ENCODE results near the gene NPIPB8.
"Not testable (repeated sequence)": the region's sequence is repeated elsewhere in the genome, so short reads cannot be mapped to it uniquely, and the experiment has no call there.

NPIPB8 gene

DNA sequence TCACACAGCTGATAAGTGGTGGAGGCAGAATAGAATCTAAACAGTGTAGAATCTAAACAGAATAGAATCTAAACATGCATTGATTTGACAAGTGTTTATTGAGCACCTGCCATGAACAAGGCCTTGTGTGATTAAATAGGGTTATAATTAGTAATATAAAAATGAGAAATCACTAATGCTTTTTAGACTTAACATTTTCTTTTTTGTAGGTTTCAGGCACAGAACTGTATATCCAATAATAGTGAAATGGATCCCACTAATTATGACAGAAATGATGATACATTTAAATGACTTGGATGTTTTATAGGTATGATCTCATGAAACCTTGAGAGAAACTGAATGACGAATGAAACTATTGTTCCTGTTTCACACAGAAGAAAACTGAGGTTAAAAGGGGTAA, at the start of gene NPIPB8:
NPIPB8 (plus strand) TSS at position 301 of the 400 bp plus-strand sequence. CDS start 296 bp downstream, outside the sequence.
- not testable (repeated sequence) for H3K36me3 ChIP-seq (ENCODE audit: insufficient read depth, low read length)

DNA sequence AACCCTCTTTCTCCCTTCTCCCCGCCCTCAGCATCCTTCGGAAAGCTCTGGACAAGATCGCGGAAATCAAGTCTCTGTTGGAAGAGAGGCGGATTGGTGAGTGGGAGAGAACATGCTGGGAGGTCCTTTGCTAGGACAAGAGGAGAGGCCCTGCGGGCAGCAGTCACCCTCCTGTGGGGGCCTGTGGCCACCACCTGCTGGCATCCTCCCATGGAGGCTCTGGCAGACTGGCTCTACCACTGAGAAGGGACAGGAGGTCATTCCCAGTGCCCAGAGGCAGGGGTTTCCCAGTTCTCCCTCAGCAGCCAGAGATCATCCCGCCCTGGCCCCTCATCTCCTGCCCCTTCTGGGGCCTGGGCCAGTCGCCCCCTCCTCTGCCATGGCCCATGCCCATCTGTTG, 48.8 kb upstream of the NPIPB8 start:
- H3K9ac ChIP-seq (ENCODE audit: low read depth, low read length), result no peak overlapping the region
- H3K36me3 ChIP-seq (ENCODE audit: insufficient read depth, low read length), result 0 out of 2 replicates have a peak, but pooled peaks cover 2% of the 10 kb centered on the region
- H3K9me3 ChIP-seq (ENCODE audit: control insufficient read depth, insufficient read depth, low read length), result no peaks in the 10 kb centered on the region
- no peaks in the 10 kb centered on the region for H3K4me1 ChIP-seq (ENCODE audit: insufficient read depth, low read length)

More for the DNA sequence above, at the start of gene NPIPB8:
- not testable (repeated sequence) for H3K9ac ChIP-seq (ENCODE audit: low read depth, low read length); H3K9me3 ChIP-seq (ENCODE audit: control insufficient read depth, insufficient read depth, low read length); H3K4me1 ChIP-seq (ENCODE audit: insufficient read depth, low read length)

DNA sequence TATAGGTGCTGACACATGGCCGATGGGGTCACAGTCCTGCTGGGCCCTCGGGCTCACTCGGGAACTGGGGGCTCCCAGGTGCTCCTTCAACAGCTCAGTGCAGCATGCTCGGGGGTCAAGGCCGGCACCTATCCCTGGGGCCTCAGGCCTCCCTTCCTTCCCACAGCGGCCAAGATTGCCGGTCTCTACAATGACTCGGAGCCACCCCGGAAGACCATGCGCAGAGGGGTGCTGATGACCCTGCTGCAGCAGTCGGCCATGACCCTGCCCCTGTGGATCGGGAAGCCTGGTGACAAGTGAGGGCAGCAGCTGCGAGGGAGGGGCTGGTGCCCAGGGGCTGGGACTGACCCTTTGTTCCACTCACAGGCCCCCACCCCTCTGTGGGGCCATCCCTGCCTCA, 47.9 kb upstream of the NPIPB8 start:
- Histone ChIP-seq H3K9ac (ENCODE audit: low read depth, low read length) (no peak overlapping the region), H3K9me3 (ENCODE audit: control insufficient read depth, insufficient read depth, low read length) (no peaks in the 10 kb centered on the region), H3K4me1 (ENCODE audit: insufficient read depth, low read length) (no peaks in the 10 kb centered on the region), H3K36me3 (ENCODE audit: insufficient read depth, low read length) (0 out of 2 replicates have a peak, but pooled peaks cover 2% of the 10 kb centered on the region)

DNA sequence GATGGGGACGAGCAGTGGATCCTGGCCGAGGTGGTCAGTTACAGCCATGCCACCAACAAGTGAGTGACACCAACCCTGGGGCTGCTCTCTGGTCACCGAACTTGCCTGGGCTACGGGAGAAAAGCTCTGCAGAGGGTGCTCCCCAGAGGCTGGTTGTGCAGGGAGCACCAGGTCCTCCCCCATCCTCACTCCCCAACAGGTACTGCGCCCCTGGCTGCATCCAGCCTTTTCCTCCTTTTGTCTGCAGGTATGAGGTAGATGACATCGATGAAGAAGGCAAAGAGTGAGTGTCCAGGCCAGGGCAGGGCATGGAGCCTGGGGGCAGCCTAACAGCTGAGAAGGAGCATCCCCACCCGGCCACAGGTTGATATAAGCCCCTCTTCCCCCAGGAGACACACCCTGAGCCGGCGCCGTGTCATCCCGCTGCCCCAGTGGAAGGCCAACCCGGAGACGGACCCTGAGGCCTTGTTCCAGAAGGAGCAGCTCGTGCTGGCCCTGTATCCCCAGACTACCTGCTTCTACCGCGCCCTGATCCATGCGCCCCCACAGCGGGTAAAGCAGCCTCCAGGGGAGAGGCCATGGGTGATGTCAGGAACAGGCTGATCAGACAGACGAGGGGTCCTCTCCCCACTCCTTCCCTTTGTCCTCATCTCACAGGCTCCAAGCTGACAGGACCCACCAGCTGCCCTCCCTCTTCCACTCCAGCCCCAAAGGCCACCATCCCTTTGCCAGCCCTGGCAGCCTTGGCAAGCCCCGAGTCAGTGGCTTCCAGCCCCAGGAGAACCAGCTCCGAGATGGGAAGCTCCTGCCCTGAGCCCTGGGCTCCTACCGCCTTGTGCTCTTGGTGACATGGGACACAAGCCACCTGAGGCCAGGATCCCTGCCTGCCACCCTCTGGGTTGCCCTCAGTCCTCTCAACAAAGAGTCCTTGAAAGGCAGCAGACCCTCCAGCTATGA, 47.2 kb upstream of the NPIPB8 start:
- H3K9me3 ChIP-seq (ENCODE audit: control insufficient read depth, insufficient read depth, low read length), result no peaks in the 10 kb centered on the region
- H3K9ac ChIP-seq (ENCODE audit: low read depth, low read length), result no peak overlapping the region
- 0 out of 2 replicates have a peak, but pooled peaks cover under 1% of the 10 kb centered on the region for H3K36me3 ChIP-seq (ENCODE audit: insufficient read depth, low read length)
- H3K4me1 ChIP-seq (ENCODE audit: insufficient read depth, low read length), result no peaks in the 10 kb centered on the region

DNA sequence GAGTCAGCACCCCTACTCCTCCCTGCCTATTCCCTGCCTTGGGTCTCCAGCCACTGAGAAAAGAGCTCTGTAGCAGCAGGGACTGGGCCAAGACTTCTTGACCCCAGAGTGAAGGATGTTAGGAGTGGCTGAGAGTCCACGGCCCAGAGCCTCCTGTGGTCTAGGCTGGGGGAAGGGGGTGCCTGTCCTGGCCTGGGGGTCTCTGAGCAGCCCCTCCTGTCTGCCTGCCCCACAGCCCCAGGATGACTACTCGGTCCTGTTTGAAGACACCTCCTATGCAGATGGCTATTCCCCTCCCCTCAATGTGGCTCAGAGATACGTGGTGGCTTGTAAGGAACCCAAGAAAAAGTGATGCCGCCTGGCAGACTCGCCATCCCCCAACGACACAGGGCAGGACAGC, 46.5 kb upstream of the NPIPB8 start:
- Histone ChIP-seq H3K36me3 (ENCODE audit: insufficient read depth, low read length) (no peaks in the 10 kb centered on the region), H3K9me3 (ENCODE audit: control insufficient read depth, insufficient read depth, low read length) (no peaks in the 10 kb centered on the region), H3K9ac (ENCODE audit: low read depth, low read length) (no peak overlapping the region), H3K4me1 (ENCODE audit: insufficient read depth, low read length) (peaks cover 4% of the 10 kb centered on the region; the same call in 1 of the 2 replicates)

DNA sequence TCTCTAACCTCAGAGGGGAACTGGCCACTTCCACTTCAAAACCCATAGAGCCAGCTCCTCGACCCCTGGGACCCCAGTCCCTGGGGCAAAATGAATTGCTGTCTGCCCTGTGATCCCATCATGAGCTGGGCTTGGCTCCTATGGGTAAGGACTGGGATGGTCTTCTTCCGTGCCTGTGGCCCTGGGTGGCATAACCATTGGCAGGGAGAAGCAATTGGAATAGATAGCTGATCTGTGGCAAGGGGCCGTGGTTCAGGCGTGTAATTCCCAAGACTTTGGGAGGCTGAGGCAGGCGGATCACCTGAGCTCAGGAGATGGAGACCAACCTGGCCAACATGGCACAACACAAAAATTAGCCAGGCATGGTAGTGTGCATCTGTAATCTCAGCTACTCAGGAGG, 45.4 kb upstream of the NPIPB8 start:
- H3K9ac ChIP-seq (ENCODE audit: low read depth, low read length), result no peak overlapping the region
- H3K36me3 ChIP-seq (ENCODE audit: insufficient read depth, low read length), result no peaks in the 10 kb centered on the region
- peaks cover 12% of the 10 kb centered on the region; the same call in 1 of the 2 replicates for H3K4me1 ChIP-seq (ENCODE audit: insufficient read depth, low read length)
- no peaks in the 10 kb centered on the region for H3K9me3 ChIP-seq (ENCODE audit: control insufficient read depth, insufficient read depth, low read length)

DNA sequence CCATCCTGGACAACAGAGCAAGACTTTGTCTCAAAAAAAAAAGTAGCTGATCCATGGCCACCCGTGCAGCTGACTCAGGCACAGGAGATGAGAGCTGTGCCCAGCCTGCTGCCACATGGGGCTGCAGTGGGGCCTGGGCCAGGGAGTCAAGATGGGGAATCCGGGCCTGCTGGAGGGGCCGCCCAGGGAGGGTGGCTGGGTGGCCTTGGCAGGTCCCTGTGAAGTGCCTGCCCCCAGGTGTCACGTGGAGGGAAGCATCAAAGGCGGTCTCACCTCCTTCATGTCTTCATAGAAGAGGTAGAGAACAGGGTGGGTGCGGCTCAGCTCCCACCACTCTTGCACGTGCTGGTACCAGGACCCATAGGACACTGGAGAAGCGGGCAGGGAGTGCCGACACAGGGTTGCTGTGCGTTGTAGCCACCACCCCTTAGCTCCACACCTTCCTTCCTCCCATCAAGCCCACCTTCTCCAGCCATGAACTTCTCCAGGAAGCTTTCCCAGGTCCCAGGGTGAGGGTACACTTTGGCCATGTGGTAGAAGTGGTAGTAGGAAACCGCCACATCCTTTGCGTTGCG, 44.8 kb upstream of the NPIPB8 start:
- Histone ChIP-seq H3K9me3 (ENCODE audit: control insufficient read depth, insufficient read depth, low read length) (no peaks in the 10 kb centered on the region), H3K9ac (ENCODE audit: low read depth, low read length) (no peak overlapping the region), H3K4me1 (ENCODE audit: insufficient read depth, low read length) (peaks cover 15% of the 10 kb centered on the region; the same call in 1 of the 2 replicates), H3K36me3 (ENCODE audit: insufficient read depth, low read length) (no peaks in the 10 kb centered on the region)

DNA sequence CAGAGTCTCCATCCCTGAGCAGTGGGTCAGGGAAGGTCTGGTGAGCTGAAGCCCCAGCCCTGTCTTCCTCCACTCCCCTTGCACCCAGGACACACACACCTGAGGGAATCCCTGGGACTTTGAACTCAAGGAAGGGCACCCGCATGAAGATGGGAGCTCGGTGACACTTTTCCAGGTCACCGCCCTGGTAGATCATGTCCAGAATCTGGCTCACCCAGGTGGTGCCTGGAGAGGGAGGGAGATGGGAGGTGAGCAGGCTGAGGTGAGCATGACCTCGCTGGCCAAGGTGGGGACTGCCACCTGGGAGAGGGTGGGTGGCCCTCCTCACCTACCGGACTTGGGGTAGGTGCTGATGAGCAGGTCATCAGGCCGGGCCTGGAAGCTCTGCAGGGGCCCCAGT, 42.4 kb upstream of the NPIPB8 start:
- H3K4me1 ChIP-seq (ENCODE audit: insufficient read depth, low read length), result peaks cover 15% of the 10 kb centered on the region; the same call in 1 of the 2 replicates
- H3K36me3 ChIP-seq (ENCODE audit: insufficient read depth, low read length); H3K9me3 ChIP-seq (ENCODE audit: control insufficient read depth, insufficient read depth, low read length); H3K9ac ChIP-seq (ENCODE audit: low read depth, low read length): not testable (repeated sequence)

DNA sequence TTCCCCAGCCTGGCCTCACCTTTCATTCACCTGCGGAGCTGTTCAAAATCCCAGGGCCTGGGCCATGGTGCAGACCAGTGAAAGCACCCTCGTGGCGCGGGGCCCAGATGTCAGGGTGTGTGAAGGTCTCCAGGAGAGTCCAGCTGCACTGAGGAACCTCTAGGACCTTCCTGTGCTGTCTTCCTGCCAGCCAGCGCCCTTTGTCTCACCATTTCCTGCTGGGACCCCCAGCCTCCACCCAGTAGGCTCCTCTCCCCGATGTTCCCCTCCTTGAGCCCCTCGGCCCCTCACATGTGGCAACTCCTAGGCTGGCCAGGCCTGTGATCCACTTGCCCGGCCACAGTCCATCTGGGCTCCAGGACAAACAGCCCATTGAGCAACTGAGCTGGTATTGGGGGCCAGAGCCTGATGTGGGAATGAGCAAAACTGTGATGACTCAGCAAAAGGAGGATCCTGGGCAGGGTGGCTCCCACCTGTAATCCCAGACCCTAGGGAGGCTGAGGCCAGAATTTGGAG, 41.7 kb upstream of the NPIPB8 start:
- Histone ChIP-seq H3K4me1 (ENCODE audit: insufficient read depth, low read length) (peaks cover 15% of the 10 kb centered on the region; the same call in 1 of the 2 replicates), H3K36me3 (ENCODE audit: insufficient read depth, low read length) (no peaks in the 10 kb centered on the region), H3K9me3 (ENCODE audit: control insufficient read depth, insufficient read depth, low read length) (no peaks in the 10 kb centered on the region), H3K9ac (ENCODE audit: low read depth, low read length) (no peak overlapping the region)

DNA sequence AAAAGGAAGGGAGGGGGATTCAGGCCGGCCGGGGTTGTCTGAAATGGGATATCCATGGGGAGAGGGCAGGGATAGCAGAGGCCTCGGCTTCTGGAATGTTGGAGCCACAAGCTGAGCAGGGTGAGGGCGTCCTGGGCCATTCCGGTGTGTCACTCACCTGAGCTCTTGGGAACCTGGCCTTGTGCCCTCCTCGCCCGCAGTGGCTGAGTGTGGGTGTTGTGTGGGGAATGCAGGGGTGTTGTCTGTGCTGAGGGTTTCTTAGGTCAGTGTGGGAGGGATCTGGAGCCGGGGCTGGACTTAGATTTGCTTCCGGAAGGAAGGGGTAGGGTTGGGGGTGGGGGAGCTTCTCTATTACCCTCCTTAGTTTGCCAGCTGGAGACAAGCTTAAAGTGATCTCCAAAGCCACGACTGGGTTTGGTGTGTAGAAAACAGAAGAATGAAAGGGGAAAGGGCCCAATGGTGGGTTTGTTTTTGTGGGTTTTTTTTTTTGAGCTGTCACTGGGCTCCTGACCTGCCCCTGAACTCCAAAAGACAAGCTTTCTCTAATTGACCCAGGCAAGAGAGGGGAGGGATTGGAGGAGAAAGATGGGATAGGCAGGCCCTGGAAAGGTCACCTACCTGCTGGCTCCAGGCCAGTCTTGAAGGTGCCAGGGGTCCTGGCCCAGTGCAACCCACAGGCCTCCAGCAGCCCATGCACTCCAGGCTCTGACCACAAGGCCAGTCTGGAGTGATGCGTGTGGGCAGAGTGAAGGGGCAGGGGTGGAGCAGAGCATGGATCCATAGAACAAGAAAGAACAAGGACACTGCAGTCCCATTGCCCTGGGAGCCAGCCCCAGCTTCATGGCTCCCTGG, 40.8 kb upstream of the NPIPB8 start, which contains the start of gene SULT1A2:
SULT1A2 (minus strand) TSS at position 211 of the 852 bp plus-strand sequence. CDS start 1,120 bp downstream, outside the sequence.
- H3K9me3 ChIP-seq (ENCODE audit: control insufficient read depth, insufficient read depth, low read length), result no peaks in the 10 kb centered on the region
- H3K9ac ChIP-seq (ENCODE audit: low read depth, low read length), result no peak within 1 kb of the TSS; the same call in 1 of the 2 replicates
- H3K4me1 ChIP-seq (ENCODE audit: insufficient read depth, low read length), result peaks cover 15% of the 10 kb centered on the region; the same call in 1 of the 2 replicates
- no peaks in the 10 kb centered on the region for H3K36me3 ChIP-seq (ENCODE audit: insufficient read depth, low read length)

DNA sequence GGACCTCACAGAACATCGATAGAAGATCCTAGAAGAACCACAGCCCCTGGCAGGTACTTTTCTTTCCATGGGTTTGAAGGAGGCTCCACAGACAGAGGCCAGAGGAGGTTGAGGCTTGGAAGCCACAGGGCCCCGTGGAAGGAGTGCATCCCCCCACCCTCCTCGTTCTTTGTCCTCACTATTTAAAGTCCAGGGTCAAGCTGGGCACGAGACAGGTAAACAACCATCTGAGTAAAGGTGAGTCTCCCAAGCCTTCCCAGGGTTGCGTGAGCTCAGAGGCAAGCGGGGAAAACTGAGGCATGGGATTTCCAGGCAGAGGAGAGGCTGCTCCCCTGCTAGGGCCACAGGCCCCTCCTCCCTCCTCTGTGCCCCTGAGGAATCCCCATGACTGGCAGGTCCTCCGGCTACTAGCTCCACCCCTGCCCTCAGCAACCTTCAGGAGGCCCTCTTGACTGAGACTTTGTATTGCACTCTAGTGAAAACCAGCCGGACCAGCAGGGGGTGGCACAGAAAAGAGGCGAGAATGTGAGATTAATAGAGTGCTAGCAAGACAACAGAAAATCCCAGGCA, 40.1 kb upstream of the NPIPB8 start:
- H3K9me3 ChIP-seq (ENCODE audit: control insufficient read depth, insufficient read depth, low read length), result no peaks in the 10 kb centered on the region
- no peak overlapping the region for H3K9ac ChIP-seq (ENCODE audit: low read depth, low read length)
- H3K4me1 ChIP-seq (ENCODE audit: insufficient read depth, low read length), result peaks cover 15% of the 10 kb centered on the region; the same call in 1 of the 2 replicates
- H3K36me3 ChIP-seq (ENCODE audit: insufficient read depth, low read length), result no peaks in the 10 kb centered on the region

DNA sequence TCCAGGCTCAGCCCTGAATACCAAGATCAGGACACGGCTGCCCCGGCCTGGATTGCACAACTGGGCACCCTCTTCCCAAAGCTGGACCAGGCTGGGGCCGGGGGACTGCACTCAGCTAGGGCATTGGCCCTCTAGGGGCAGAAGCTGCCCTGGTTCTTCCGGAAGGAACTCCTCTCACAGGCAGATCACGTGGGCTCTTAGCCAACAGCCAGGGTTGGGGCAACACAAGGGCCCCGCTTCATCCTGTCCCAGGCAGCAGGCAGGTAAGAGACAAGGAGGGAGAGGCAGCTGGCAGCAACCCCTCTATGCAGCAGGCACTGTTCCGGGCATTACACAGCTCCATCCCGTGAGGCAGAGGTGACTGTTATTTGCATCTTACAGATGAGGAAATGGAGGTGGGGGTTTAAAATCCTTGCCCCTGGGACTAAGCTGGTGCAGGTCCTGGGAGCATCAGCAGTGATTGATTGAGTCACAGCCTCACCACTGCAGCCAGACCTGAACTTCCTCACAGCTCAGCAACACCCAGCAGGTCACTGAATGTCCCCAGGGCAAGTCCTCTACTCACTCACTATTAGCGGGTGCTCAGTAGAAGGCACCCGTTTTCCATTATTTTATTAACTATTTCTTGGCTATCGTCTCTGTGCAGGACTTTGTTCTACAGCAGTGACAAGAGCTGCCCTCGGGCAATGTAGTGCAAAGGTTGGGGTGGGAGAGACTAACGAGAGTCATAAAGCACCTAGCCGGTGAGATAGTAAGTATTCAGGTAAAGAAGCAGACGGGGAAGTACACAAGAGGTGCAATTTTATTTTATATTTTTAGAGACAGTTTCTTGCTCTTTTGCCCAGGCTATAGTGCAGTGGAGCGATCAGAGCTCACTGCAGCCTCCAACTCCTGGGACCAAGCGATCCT, 38.2 kb upstream of the NPIPB8 start:
- not testable (repeated sequence) for H3K9ac ChIP-seq (ENCODE audit: low read depth, low read length); H3K9me3 ChIP-seq (ENCODE audit: control insufficient read depth, insufficient read depth, low read length); H3K36me3 ChIP-seq (ENCODE audit: insufficient read depth, low read length)
- peaks cover 15% of the 10 kb centered on the region; the same call in 1 of the 2 replicates for H3K4me1 ChIP-seq (ENCODE audit: insufficient read depth, low read length)

DNA sequence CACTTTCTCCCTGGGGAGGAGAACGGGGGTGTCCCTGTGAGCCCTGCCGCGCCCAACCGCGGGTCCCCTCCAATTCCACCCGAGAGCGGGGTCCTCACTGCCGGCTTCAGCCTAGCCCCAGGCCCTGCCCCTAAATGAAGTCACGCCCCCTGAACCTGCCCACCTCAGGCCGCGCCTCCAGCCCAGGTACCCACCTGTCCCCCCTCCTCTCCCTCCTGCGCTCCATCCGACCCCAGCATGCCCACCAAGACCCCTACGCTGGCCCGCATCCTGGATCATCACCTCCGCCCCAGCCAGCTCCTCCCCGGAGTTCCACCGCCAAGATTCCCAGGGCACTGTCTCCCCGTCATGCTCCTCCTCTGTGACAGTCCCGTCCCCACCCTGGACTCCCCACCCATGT, 36.9 kb upstream of the NPIPB8 start:
- H3K4me1 ChIP-seq (ENCODE audit: insufficient read depth, low read length), result peaks cover 15% of the 10 kb centered on the region; the same call in 1 of the 2 replicates
- H3K9ac ChIP-seq (ENCODE audit: low read depth, low read length); H3K36me3 ChIP-seq (ENCODE audit: insufficient read depth, low read length); H3K9me3 ChIP-seq (ENCODE audit: control insufficient read depth, insufficient read depth, low read length): not testable (repeated sequence)

Measured in ES-I3 (cell line).